GM06990 (cell line): ENCODE data around the gene FUT8.

Experiments used
- DNase-seq: peaks from one replicate; pipeline ENCODE4 v3.0.0-alpha.2; 2011; ENCODE audit not compliant: insufficient read length; ENCODE audit errors: extremely low read depth
- H3K27me3 ChIP-seq: replicated peaks from 2 replicates; pipeline ENCODE4 v1.6.0; 2011; ENCODE audit warnings: low read length; ENCODE audit not compliant: control insufficient read depth, insufficient read depth
- H3K36me3 ChIP-seq: 2 replicates; pipeline ENCODE4 v1.5.1; 2011; ENCODE audit warnings: low read length; ENCODE audit not compliant: control insufficient read depth, insufficient read depth
- H3K4me3 ChIP-seq: replicated peaks from 2 replicates; pipeline ENCODE4 v1.5.1; 2011; ENCODE audit warnings: low read depth, mild to moderate bottlenecking, control low read depth, low read length
- TF ChIP-seq, protein P1 (sequence below): IDR thresholded peaks from 2 replicates; pipeline ENCODE4 v1.5.1; 2011; ENCODE audit warnings: low read length, control low read depth, mild to moderate bottlenecking, inconsistent platforms; ENCODE audit not compliant: insufficient read depth, poor library complexity, severe bottlenecking

Gene FUT8

DNA sequence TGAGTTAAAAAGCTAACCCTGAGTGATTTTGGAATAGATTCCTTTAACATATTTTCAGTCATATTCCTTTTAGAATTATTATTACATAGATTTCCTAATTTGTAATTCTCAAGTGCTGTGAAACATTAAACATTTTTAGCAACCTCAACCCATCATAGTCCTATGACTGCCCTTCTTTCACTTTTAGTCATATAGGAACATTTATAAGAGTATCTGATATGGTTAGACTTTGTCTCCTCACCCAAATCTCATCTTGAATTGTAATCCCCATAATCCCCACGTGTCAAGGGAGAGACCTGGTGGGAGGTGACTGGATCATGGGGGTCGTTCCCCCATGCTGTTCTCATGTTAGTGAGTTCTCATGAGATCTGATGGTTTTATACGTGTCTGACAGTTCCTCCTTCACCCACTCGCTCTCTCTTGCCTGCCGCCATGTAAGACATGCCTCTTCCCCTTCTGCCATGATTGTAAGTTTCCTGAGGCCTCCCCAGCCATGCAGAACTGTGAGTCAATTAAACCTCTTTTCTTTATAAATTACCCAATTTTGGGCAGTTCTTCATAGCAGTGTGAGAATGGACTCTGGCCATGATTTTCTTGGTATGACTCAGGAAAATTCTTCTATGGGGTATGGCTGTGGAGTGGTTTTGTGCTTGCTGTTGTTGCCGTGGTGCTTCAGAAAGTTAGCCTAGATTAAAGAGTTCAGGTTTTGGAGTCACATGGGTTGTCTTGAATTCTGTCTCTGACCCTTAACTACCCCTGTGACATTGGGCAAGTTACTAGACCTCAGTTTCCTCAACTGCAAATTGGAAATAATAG is 83.9 kb downstream of the FUT8 start:
- Histone ChIP-seq H3K4me3 (no peak overlapping the region), H3K27me3 (no peaks in the 10 kb centered on the region), H3K36me3 (peaks cover 1% of the 10 kb centered on the region; the same call in 1 of the 2 replicates)
- TF ChIP-seq, protein P1, sequence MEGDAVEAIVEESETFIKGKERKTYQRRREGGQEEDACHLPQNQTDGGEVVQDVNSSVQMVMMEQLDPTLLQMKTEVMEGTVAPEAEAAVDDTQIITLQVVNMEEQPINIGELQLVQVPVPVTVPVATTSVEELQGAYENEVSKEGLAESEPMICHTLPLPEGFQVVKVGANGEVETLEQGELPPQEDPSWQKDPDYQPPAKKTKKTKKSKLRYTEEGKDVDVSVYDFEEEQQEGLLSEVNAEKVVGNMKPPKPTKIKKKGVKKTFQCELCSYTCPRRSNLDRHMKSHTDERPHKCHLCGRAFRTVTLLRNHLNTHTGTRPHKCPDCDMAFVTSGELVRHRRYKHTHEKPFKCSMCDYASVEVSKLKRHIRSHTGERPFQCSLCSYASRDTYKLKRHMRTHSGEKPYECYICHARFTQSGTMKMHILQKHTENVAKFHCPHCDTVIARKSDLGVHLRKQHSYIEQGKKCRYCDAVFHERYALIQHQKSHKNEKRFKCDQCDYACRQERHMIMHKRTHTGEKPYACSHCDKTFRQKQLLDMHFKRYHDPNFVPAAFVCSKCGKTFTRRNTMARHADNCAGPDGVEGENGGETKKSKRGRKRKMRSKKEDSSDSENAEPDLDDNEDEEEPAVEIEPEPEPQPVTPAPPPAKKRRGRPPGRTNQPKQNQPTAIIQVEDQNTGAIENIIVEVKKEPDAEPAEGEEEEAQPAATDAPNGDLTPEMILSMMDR: no peak
- no peak for DNase-seq

DNA sequence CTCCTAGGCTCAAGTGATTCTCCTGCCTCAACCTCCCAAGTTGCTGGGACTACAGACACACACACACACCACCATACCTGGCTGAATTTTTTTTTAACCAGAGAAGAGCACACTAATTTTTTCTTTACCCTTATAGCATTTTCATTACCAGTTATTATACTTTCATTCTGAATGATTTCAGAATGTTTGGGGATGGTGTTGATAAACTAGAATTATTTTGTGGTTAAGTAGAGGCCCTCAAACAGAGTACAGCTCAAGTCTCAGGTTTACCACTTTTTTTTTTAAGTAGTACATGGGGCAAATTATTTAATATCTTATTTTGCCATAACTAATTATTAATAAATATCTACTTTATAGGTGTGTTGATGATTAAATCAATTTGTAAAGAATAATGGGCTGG is 86.6 kb downstream of the FUT8 start:
- H3K36me3 ChIP-seq: no peaks in the 10 kb centered on the region
- TF ChIP-seq, protein P1: no peak
- H3K4me3 ChIP-seq: no peak overlapping the region
- H3K27me3 ChIP-seq: no peaks in the 10 kb centered on the region
- no peak for DNase-seq

DNA sequence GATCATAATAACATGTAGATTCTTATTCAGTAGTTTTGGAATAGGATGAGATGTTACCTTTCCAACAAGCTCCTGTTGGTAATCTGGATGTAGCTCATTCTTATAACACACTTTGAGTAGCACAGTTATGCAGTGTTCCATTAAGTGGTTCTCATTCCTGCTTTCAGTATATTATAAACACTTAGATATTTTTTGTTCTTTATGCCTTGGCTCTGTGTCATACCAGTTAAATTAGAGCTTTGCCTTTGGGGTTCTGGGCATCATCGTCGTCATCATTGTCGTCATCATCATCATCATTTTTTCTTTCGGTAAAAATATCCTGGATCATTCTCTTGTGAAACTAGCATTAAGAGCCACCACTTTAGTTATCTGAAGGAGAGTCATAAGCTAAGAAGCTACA is 87.5 kb downstream of the FUT8 start:
- TF ChIP-seq, protein P1: no peak
- H3K4me3 ChIP-seq: no peak overlapping the region
- no peak for DNase-seq
- H3K27me3 ChIP-seq: no peaks in the 10 kb centered on the region
- no peaks in the 10 kb centered on the region for H3K36me3 ChIP-seq

DNA sequence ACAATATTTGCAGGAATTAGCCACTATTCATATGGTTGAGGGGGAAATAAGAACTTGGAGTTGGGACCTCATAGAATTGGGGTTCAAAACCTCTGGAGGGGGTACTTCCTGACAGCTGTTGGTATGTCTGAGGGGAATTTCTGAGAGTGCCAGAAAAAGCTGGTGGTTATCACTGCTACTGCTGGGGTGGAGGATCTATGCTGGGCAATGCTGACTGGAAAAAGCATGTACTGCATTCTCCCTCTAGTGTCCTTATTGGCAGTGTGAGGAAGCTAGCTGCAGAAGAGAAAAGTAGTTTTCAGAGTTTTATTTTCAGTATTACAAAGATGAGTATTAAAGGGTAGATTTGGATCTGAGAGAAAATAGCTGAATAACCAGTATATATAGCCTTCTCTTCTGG is 88.8 kb downstream of the FUT8 start:
- H3K27me3 ChIP-seq: no peaks in the 10 kb centered on the region
- TF ChIP-seq, protein P1: peak; percentile 35
- DNase-seq: no peak
- no peaks in the 10 kb centered on the region for H3K36me3 ChIP-seq
- H3K4me3 ChIP-seq: no peak overlapping the region

DNA sequence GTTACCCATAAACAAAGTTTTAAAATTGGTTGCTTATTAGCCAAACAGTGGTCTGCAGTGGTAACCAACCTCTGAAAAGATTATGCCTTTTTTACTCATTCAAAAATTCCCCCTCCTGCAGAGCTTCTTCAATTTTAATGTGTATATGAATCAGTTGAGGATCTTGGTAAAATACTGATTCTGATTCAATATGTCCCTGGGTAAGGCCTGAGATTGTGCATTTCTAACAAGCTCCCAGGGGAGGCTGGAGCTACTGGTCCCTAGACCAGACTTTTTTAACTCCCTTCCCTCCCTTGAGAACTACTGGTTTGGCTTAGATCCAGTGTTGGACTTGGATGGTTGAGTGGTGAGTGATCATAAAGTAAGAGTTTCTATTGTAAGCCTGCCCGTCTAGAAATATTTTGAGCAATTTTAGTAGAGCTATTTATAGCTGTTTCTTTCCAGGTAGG is 90.2 kb downstream of the FUT8 start:
- TF ChIP-seq, protein P1: no peak
- Histone ChIP-seq H3K36me3 (no peaks in the 10 kb centered on the region; the same call in 1 of the 2 replicates), H3K27me3 (no peaks in the 10 kb centered on the region), H3K4me3 (no peak overlapping the region)
- DNase-seq: peak; percentile 53
